SIG-M5 treated with dmso at 0.1 percent for 504 hours (cell line): Measurements from ENCODE around the gene OR8G1.

Experiments
- DNase-seq: peaks from one replicate; lab custom pipeline; 2025; ENCODE audit not compliant: unreplicated experiment; lab: John Stamatoyannopoulos, UW

OR8G1 gene

GRCh38 chr11:124240621-124241397 lies at the start of gene OR8G1:
Gene OR8G1 (plus strand): TSS chr11:124241095. CDS start chr11:124249676, 8,581 bp downstream.
- DNase-seq = no peak

DNA sequence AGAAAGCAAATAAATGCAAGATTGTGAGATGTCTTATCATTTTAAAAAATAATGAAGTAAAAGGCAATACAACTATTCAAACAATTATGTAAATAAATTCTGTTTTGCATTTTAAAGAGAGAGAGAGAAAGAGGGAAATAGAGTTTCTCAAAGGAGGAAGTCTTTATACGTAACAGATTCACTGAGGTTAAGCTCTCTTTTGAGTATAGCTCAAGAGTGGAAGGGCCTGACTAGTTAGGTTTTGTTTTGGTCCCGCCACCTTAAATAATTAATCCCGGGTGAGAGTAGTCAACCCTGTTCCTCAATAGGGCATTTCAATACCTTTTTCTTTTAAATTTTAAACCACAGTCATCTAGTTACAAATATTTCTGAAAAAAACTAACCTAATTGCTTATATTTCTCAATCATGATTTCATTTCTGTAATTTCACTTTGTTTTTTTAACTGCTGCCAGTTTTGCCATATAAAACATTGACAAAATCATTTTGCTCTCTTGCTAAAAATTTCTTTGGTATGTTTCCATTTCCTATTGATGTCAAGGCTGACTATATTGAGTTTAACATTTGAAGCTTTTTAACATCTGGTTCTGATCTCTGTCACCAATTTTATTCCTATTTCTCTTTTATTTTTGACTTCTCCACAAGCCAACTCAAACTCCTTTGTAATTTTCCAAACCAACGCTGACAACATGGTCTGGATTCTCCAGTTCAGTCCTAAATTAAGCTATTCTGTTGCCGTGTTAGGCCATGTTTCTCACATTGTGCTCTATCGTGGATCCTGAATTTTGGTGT lies 47.5 kb upstream of the OR8G1 start:
- no peak for DNase-seq

GRCh38 chr11:124194293-124195188 lies 46.4 kb upstream of the OR8G1 start:
- no peak for DNase-seq

- peak; percentile 61 for DNase-seq
Observed at GRCh38 chr11:124195189-124195734, 45.6 kb upstream of the OR8G1 start.

GRCh38 chr11:124197999-124198398 lies 42.9 kb upstream of the OR8G1 start:
- DNase-seq = no peak

DNA sequence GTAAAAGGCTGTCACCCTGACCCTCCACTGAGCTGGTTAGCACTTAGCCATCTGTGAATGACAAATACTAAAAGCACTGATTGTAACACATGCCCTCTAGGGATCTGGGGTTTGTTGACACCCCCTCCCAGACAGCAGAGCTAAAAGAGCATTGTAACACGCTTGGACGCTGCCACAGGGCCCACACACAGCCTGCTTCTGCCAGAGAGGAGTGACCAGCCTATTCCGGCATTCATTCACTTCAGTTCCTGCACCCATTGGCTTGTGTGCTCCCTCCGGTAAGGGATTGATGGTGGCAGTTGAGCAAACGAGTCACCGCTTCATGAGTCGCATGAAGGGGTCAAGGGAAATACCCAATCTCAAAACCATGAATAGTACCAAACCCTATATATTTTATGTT lies 42.0 kb upstream of the OR8G1 start:
- no peak for DNase-seq

DNA sequence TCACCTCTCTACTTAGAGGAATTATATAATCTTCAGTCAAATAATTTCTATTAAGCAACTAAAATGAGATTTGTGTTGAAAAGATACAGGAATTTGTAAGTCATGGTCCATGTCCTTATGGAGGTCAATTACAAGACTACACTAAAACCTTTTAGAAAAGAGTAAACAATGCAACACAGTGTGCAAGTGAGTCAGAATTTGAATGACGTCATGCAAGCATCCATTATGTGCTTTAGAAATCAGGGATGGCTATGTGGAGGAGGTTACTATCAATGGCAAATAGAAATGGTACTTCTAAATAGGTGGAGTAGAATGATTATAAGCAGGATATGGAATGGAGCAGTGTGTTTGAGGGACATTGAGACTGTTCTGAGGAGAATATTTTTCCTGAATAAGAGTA lies 41.2 kb upstream of the OR8G1 start:
- DNase-seq = no peak

DNA sequence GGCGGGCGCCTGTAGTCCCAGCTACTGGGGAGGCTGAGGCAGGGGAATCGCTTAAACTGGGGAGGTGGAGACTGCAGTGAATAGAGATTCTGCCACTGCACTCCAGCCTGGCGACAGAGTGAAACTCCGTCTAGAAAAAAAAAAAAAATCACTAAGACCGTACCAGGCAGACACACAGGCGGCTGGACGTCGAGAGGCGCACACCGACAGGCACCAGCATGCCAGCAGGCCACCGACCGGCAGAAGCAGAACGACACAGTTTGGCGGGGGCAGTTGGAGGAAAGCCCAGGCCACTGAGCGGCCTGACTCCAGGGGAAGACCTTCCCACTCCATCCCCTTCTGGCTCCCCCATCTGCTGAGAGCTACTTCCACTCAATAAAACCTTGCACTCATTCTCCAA lies 40.2 kb upstream of the OR8G1 start:
- no peak for DNase-seq

GRCh38 chr11:124202951-124203350 lies 37.9 kb upstream of the OR8G1 start:
- DNase-seq = no peak

DNA sequence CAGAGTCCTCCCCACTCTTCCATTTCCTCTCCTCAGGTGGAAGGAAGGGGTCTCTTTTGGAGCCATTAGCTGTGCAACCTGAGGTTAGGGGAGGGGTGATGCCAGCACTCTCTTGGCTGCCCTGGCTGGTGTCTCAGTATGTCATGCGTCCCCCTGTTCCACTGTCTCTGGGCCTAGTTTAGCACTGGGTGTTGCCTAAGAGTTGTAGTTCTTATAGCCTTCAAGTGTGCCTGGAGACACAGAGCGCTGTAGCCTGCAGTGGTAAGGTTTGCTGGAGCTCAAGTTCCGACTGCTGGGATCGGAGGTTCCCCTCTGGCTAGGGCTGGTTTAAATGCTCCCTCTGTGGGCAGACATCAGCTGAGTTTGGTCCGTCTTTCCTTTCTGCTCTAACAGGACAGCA lies 36.9 kb upstream of the OR8G1 start:
- DNase-seq = no peak

- no peak for DNase-seq
Observed at GRCh38 chr11:124207102-124207792, 33.6 kb upstream of the OR8G1 start.

- no peak for DNase-seq
Observed at GRCh38 chr11:124209824-124210357, 31.0 kb upstream of the OR8G1 start.

DNA sequence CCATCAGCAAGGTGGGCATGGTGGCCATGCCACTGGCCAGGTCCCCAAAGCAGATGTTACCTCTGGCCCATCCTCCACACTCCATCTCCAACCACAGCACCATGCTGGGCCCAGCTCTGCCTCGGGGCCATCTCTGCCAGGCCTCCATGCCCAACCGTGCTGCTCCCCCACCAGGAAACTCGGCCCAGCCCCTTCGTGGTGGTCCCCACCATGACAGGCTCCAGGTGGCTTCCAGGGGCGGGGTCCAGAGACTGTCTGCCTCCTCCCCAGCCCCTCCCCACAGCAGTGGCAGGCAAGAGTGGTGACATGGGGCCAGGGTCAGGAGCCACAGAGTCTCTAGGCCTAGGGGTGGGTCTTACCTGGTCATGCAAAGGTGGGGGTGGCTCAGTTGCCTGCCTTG lies 30.5 kb upstream of the OR8G1 start:
- DNase-seq = no peak

DNA sequence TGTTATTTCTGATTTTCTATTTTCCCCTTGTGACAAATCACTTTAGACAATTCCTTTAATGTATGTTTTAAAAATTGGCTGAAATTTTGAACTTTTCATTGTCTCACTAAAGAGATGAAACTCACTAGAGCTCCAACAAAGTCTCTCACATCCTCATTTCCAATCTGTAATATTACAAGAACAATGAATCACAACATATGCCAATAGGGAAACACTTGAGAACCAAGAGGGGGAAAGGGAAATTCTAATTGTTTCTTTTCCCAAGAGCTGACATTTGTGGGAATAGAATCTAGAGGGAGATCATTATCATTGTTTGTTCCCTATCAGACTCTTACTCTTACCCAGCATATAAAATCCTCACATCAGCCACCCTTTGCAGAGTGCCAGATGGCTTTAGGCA lies 29.6 kb upstream of the OR8G1 start:
- DNase-seq = no peak

- no peak for DNase-seq
Observed at GRCh38 chr11:124214027-124214426, 26.9 kb upstream of the OR8G1 start.

DNA sequence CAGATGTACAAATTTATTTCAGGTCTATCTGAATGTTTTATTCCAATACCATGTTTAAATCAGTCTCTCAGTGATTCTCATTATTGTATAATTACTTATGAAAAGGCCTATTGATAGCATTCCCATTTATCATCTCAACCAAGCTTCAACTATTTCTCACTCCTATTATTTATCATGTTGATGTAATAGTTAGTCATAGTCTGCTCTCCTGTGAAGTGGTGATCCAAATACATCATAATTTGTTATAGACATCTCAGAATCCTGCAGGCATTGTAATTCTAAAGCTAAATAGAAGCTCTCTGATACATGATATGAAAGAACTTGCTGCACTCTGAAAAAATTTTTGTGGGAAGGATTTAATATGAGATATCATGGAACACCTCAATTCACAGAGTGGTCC lies 21.8 kb upstream of the OR8G1 start:
- no peak for DNase-seq

GRCh38 chr11:124222407-124222806 lies 18.5 kb upstream of the OR8G1 start:
- no peak for DNase-seq

DNA sequence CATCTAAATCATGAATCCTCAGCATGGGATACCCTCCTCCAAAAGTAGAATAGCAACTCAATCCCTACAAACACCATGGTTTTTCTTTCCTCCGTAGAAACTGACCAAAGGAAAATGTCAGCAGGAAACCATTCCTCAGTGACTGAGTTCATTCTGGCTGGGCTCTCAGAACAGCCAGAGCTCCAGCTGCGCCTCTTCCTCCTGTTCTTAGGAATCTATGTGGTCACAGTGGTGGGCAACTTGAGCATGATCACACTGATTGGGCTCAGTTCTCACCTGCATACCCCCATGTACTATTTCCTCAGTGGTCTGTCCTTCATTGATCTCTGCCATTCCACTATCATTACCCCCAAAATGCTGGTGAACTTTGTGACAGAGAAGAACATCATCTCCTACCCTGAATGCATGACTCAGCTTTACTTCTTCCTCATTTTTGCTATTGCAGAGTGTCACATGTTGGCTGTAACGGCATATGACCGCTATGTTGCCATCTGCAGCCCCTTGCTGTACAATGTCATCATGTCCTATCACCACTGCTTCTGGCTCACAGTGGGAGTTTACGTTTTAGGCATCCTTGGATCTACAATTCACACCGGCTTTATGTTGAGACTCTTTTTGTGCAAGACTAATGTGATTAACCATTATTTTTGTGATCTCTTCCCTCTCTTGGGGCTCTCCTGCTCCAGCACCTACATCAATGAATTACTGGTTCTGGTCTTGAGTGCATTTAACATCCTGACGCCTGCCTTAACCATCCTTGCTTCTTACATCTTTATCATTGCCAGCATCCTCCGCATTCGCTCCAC lies 16.1 kb upstream of the OR8G1 start:
- peak; percentile 83 for DNase-seq

DNA sequence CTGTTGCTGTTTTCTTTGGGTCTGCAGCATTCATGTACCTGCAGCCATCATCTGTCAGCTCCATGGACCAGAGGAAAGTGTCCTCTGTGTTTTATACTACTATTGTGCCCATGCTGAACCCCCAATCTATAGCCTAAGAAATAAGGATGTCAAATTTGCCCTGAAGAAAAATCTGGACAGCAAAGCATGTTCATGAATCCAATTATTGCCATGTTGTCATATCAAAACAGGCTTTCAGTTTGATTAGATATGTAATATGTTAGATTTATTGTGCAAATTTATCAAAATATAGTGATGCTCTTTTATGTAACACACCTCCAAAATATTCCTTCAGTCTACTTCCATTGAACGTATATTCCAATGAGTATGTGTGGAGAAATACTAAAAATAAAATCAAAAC lies 15.4 kb upstream of the OR8G1 start:
- DNase-seq = no peak
